ENCODE measurements around the gene RYR1. TPM values are rescaled to one million over a fixed set of nuclear protein-coding genes. Genes with fewer than 3 reads are reported as not detected.

Gene RYR1
- total RNA-seq, 1 donor: not detected

DNA sequence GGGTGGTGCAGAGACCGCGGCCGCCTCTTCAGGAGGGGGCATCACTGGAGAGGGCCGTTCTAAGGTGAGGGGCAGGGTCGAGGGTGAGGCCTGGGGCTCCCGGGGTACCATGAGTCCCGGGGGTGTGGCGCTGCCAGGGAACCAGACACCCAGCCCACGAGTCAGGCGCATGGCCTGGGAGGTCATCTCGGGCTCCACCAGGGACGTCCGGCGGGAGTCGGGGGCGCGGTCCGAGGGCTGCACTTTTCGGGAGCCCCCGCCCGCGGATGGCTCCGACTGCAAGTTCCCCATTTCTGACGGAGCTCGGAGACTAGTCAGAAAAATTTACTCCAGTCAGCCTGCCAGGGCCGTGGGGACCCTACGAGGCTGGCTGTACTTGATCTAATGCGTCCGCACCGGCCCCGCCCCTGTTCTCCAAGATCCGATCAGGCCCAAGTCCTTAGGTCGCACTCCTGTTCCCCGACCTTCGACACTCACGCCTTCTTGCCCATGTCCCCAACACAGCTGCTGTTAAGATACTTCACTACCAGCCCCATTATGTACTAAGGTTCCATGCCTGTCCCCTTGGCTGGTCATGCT is 46.4 kb upstream of the RYR1 start:
- TF ChIP-seq, protein P1, sequence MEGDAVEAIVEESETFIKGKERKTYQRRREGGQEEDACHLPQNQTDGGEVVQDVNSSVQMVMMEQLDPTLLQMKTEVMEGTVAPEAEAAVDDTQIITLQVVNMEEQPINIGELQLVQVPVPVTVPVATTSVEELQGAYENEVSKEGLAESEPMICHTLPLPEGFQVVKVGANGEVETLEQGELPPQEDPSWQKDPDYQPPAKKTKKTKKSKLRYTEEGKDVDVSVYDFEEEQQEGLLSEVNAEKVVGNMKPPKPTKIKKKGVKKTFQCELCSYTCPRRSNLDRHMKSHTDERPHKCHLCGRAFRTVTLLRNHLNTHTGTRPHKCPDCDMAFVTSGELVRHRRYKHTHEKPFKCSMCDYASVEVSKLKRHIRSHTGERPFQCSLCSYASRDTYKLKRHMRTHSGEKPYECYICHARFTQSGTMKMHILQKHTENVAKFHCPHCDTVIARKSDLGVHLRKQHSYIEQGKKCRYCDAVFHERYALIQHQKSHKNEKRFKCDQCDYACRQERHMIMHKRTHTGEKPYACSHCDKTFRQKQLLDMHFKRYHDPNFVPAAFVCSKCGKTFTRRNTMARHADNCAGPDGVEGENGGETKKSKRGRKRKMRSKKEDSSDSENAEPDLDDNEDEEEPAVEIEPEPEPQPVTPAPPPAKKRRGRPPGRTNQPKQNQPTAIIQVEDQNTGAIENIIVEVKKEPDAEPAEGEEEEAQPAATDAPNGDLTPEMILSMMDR (IDR thresholded peaks at IDR 0.05; ENCODE audit: insufficient read depth, low read length): no peak
- H3K4me3 ChIP-seq (ENCODE audit: low read depth, low read length): peak overlapping the region; percentile 90
- DNase-seq (ENCODE audit: low read depth): no peak

DNA sequence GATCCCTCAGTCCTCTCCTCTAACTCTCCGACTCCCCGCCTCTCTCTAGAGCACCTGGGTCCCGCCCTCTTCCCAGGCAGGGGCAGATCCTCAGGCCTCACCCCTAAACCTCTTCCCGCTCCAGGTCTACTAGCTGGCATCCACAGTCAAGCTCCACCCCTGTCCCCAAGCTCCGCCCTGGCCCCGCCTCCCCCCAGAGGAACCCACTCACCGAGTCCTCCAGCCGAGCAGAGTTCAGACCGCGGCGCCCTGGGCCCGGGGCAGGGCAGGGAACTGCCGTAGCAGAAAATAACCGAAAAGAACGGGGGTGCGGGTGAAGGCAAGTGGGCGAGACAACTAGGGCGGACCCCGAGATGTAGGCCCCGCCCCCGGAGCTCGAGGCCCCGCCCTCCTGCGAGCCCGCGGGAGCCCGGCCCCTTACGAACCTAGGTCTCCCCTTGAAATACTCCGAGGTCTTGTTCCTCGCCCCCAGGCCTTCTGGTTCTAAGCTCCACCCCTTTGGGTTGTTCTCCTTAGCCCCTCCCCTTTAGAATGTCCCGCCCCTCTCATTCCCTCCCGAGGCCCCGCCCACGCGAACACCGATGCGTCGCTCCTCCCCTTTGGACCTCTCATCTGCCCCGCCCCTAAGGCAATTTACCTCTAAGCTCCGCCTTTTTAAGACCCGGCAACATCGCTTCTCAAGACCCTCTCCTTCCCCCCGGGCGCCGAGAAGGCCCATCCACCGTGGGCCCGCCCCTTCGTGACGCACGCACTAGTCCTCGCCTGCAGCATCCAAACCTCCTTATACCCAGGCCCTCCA is 45.7 kb upstream of the RYR1 start, which contains the start of gene GGN:
Gene GGN, minus strand, starts transcription at position 485 of the 799 bp plus-strand sequence. CDS start 773 bp downstream, outside the sequence.
- peak within 1 kb of the TSS; percentile 90 for H3K4me3 ChIP-seq (ENCODE audit: low read depth, low read length)
- TF ChIP-seq, protein P1 (IDR thresholded peaks at IDR 0.05; ENCODE audit: insufficient read depth, low read length): no peak
- DNase-seq (ENCODE audit: low read depth): peak; percentile 93

- TF ChIP-seq, protein P1 (IDR thresholded peaks at IDR 0.05; ENCODE audit: insufficient read depth, low read length): no peak
- peak within 1 kb of the TSS; percentile 90 for H3K4me3 ChIP-seq (ENCODE audit: low read depth, low read length)
- DNase-seq (ENCODE audit: low read depth): no peak
Measured at GRCh38 chr19:38388349-38389100, 45.0 kb upstream of the RYR1 start, which contains the start of gene SPRED3. TSS of gene SPRED3 (plus strand) at chr19:38388697. CDS start at chr19:38390303, 1,606 bp downstream.

DNA sequence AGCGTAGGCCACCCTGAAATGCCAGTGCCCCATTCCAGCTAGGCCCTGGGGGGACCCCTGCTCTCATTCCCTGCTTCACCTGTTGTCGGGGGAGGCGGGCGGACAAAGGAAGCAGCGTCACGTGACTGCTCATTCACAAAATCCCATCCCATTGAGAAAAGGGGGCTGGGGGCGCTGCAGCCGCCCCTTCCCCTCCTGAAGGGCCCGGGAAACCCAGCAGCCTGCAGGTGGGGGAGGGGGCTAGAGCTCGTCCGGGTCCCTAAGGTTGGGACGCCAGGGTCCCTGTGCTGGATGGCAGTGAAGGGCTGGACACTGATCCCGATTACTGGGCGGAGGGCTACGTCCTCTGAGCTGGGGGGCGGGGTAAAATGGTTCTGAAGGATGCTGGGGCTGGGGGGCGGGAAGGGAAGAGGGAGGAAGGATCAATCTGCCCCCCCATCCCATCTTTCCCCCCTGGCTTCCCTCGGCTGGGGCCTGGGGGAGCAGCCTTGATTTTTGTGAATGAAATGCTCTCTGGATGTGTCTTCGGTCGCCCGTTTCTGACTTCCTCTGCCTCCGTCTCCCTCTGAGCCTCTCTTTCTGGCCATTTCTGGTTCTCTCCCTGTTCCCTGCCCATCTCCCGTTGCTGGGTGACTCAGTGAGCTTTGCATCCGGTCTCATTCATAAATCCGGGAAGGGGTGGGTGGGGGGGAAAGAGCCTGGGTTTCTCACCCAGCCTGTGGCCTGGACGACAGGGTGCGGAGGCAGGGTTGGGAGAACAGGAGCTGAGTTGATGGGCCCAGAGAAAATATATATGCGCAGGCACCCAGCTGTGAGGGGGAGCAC is 44.2 kb upstream of the RYR1 start:
- TF ChIP-seq, protein P1 (IDR thresholded peaks at IDR 0.05; ENCODE audit: insufficient read depth, low read length): no peak
- DNase-seq (ENCODE audit: low read depth): peak; percentile 76
- H3K4me3 ChIP-seq (ENCODE audit: low read depth, low read length): peak overlapping the region; percentile 90

DNA sequence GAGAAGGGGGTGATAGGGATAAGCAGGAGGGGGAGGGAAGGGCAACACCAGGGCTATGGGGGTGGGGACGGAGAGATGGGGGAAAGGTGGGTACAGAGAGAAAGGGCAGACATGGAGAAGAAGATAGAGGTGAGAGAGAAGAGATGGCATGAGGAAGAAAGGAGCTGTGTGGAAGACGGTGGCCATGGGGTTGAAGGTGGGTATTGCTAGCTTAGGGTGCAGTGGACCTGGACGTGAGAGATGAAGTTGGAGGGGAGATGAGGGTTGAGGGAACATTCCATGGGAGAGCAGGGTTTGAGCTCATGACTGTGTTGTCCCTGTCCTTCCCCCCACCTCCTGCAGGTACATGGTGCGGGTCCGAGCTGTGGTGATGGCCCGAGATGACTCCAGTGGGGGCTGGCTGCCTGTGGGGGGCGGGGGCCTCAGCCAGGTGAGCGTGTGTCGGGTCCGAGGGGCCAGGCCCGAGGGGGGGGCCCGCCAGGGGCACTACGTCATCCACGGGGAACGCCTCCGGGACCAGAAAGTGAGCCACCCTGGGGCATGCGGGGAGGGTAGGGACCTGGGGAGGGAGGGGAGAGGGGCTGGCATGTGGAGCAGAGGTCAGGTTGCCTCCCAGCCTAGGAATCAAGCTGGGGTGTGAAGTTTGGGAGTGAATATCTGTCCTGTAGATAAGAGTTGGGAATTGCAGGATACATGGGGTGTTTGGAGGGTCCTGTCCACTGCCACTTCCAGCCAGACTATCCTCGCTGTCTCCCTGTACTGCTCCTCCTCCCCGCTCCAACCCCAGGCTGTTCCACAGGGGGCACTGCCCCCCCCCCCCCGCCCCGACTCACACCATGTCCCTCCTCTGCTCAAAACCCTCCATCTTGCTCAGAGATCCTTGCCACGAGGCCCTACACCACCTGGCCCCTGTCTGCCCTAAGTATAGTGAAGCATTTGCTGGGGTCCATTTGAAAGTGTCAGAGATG is 43.2 kb upstream of the RYR1 start:
- H3K4me3 ChIP-seq (ENCODE audit: low read depth, low read length): peak overlapping the region; percentile 90
- DNase-seq (ENCODE audit: low read depth): no peak
- TF ChIP-seq, protein P1 (IDR thresholded peaks at IDR 0.05; ENCODE audit: insufficient read depth, low read length): no peak

Data from fibroblast of the aortic adventitia (primary cell).